ENCODE results near the gene SYCP2. TPM values are rescaled to one million over a fixed set of nuclear protein-coding genes. Genes with fewer than 3 reads are reported as not detected.

SYCP2 gene, protein sequence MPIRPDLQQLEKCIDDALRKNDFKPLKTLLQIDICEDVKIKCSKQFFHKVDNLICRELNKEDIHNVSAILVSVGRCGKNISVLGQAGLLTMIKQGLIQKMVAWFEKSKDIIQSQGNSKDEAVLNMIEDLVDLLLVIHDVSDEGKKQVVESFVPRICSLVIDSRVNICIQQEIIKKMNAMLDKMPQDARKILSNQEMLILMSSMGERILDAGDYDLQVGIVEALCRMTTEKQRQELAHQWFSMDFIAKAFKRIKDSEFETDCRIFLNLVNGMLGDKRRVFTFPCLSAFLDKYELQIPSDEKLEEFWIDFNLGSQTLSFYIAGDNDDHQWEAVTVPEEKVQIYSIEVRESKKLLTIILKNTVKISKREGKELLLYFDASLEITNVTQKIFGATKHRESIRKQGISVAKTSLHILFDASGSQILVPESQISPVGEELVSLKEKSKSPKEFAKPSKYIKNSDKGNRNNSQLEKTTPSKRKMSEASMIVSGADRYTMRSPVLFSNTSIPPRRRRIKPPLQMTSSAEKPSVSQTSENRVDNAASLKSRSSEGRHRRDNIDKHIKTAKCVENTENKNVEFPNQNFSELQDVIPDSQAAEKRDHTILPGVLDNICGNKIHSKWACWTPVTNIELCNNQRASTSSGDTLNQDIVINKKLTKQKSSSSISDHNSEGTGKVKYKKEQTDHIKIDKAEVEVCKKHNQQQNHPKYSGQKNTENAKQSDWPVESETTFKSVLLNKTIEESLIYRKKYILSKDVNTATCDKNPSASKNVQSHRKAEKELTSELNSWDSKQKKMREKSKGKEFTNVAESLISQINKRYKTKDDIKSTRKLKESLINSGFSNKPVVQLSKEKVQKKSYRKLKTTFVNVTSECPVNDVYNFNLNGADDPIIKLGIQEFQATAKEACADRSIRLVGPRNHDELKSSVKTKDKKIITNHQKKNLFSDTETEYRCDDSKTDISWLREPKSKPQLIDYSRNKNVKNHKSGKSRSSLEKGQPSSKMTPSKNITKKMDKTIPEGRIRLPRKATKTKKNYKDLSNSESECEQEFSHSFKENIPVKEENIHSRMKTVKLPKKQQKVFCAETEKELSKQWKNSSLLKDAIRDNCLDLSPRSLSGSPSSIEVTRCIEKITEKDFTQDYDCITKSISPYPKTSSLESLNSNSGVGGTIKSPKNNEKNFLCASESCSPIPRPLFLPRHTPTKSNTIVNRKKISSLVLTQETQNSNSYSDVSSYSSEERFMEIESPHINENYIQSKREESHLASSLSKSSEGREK (N-terminal part only)
- 1.9 and 2.3 TPM in 2 replicates for total RNA-seq
- long read RNA-seq, result 0 reads

DNA sequence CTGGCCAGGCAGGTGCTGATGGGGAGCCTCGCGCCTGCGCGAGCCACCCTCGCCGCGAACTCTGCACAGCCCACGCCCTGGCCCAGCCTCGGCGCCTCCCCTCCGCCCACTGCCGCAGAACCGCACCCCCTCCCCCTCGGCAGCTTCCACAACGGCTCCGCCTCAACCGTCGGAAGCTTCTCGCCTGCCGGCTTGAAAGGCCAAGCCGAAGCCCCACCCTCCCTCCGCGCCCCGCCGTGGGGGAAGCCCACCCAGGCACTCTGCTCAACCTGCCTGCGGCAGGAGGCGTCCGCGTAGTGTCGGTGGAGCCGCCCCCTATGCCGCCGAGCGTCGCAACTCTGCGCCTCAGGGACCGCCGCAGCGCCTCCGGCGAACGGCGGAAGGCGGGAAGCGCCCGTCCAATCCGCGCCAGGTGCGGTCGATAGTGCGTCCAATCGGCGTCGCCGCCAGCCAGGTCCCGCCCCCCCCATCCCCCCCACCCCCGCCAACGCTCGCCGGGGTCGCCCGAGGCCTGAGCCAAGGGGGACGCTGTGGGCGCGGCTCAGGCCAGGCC lies at the start of gene SYCP2:
Gene SYCP2, minus strand, starts transcription at position 342 of the 553 bp plus-strand sequence. CDS start 11,224 bp downstream, outside the sequence.
- Mint-ChIP-seq H3K9me3 (no peaks in the 10 kb centered on the region), H3K4me3 (peak within 1 kb of the TSS; percentile 88), H3K27me3 (ENCODE audit: low read depth) (peaks cover 4% of the 10 kb centered on the region), H3K27ac (ENCODE audit: unreplicated experiment) (no peak within 1 kb of the TSS), H3K4me1 (peaks cover 34% of the 10 kb centered on the region), H3K36me3 (ENCODE audit: low read depth) (no peaks in the 10 kb centered on the region)
- TF ChIP-seq CTCF (conservative IDR thresholded peaks at IDR 0.05), result no peak
- DNase-seq (ENCODE audit: low read depth, low spot score), result no peak

DNA sequence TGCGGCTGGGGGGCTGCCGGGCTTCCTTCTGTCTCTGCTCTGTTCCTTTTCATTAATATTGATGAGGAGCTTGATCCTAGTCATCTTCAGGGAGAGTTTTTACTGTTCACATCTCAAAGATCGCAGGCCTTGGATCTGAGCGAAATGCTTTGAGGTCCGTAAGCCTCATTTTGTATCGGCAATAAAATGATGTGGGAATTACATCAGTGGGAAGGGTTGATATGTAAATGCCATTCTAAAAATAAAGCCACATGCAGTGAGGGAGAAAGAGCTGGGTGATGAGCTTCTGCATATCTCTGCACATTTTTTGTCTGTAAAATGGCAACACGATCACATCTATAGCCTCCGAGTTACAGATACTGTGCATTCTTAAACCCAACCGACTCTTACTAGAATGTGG lies 49.6 kb upstream of the SYCP2 start:
- no peaks in the 10 kb centered on the region for H3K9me3 Mint-ChIP-seq
- H3K4me1 Mint-ChIP-seq, result no peaks in the 10 kb centered on the region
- H3K36me3 Mint-ChIP-seq (ENCODE audit: low read depth), result no peaks in the 10 kb centered on the region
- no peak for TF ChIP-seq CTCF (conservative IDR thresholded peaks at IDR 0.05)
- DNase-seq (ENCODE audit: low read depth, low spot score), result no peak
- no peak overlapping the region for H3K27ac Mint-ChIP-seq (ENCODE audit: unreplicated experiment)
- no peaks in the 10 kb centered on the region for H3K27me3 Mint-ChIP-seq (ENCODE audit: low read depth)
- H3K4me3 Mint-ChIP-seq, result no peak overlapping the region

- H3K27me3 Mint-ChIP-seq (ENCODE audit: low read depth), result no peaks in the 10 kb centered on the region
- H3K9me3 Mint-ChIP-seq, result peaks cover 2% of the 10 kb centered on the region
- DNase-seq (ENCODE audit: low read depth, low spot score), result no peak
- H3K27ac Mint-ChIP-seq (ENCODE audit: unreplicated experiment), result peak overlapping the region; percentile 64
- TF ChIP-seq CTCF (conservative IDR thresholded peaks at IDR 0.05), result no peak
- no peak overlapping the region for H3K4me3 Mint-ChIP-seq
- H3K36me3 Mint-ChIP-seq (ENCODE audit: low read depth), result no peaks in the 10 kb centered on the region
- peaks cover 17% of the 10 kb centered on the region for H3K4me1 Mint-ChIP-seq
These were observed 43.6 kb upstream of the SYCP2 start for GRCh38 chr20:59977086-59977485.

- H3K9me3 Mint-ChIP-seq, result peaks cover 2% of the 10 kb centered on the region
- H3K27me3 Mint-ChIP-seq (ENCODE audit: low read depth), result no peaks in the 10 kb centered on the region
- H3K27ac Mint-ChIP-seq (ENCODE audit: unreplicated experiment), result peak overlapping the region; percentile 64
- H3K4me1 Mint-ChIP-seq, result peaks cover 17% of the 10 kb centered on the region
- no peak for DNase-seq (ENCODE audit: low read depth, low spot score)
- no peaks in the 10 kb centered on the region for H3K36me3 Mint-ChIP-seq (ENCODE audit: low read depth)
- no peak for TF ChIP-seq CTCF (conservative IDR thresholded peaks at IDR 0.05)
- H3K4me3 Mint-ChIP-seq, result no peak overlapping the region
These were observed 42.8 kb upstream of the SYCP2 start for GRCh38 chr20:59976156-59976782.
